ENCODE measurements around the gene HCRTR1. TPM values are rescaled to one million over a fixed set of nuclear protein-coding genes. Genes with fewer than 3 reads are reported as not detected.

The HCRTR1 gene
- total RNA-seq, 1 donor from 2014 or later: not detected

GRCh38 chr1:31600641-31601040 lies 16.8 kb upstream of the HCRTR1 start:
- Mint-ChIP-seq H3K27me3 (ENCODE audit: unreplicated experiment) (no peaks in the 10 kb centered on the region), H3K4me1 (ENCODE audit: low read depth, unreplicated experiment) (peaks cover 19% of the 10 kb centered on the region), H3K36me3 (ENCODE audit: unreplicated experiment) (no peaks in the 10 kb centered on the region), H3K27ac (ENCODE audit: unreplicated experiment) (no peak overlapping the region), H3K9me3 (ENCODE audit: unreplicated experiment) (peaks cover 2% of the 10 kb centered on the region), H3K4me3 (ENCODE audit: unreplicated experiment) (no peak overlapping the region)
- TF ChIP-seq CTCF (IDR thresholded peaks at IDR 0.05; ENCODE audit: partially characterized antibody, unreplicated experiment): no peak
- DNase-seq: no peak

- no peak for DNase-seq
- TF ChIP-seq CTCF (IDR thresholded peaks at IDR 0.05; ENCODE audit: partially characterized antibody, unreplicated experiment): no peak
- no peaks in the 10 kb centered on the region for H3K36me3 Mint-ChIP-seq (ENCODE audit: unreplicated experiment)
- peaks cover 4% of the 10 kb centered on the region for H3K4me1 Mint-ChIP-seq (ENCODE audit: low read depth, unreplicated experiment)
- H3K27me3 Mint-ChIP-seq (ENCODE audit: unreplicated experiment): no peaks in the 10 kb centered on the region
- H3K27ac Mint-ChIP-seq (ENCODE audit: unreplicated experiment): no peak overlapping the region
- no peak overlapping the region for H3K4me3 Mint-ChIP-seq (ENCODE audit: unreplicated experiment)
- H3K9me3 Mint-ChIP-seq (ENCODE audit: unreplicated experiment): no peaks in the 10 kb centered on the region
These were observed 15.4 kb upstream of the HCRTR1 start for GRCh38 chr1:31602081-31602480.

GRCh38 chr1:31605908-31606427 lies 11.5 kb upstream of the HCRTR1 start:
- no peaks in the 10 kb centered on the region for H3K36me3 Mint-ChIP-seq (ENCODE audit: unreplicated experiment)
- no peaks in the 10 kb centered on the region for H3K27me3 Mint-ChIP-seq (ENCODE audit: unreplicated experiment)
- H3K27ac Mint-ChIP-seq (ENCODE audit: unreplicated experiment): no peak overlapping the region
- no peak for DNase-seq
- no peak for TF ChIP-seq CTCF (IDR thresholded peaks at IDR 0.05; ENCODE audit: partially characterized antibody, unreplicated experiment)
- H3K9me3 Mint-ChIP-seq (ENCODE audit: unreplicated experiment): no peaks in the 10 kb centered on the region
- H3K4me3 Mint-ChIP-seq (ENCODE audit: unreplicated experiment): no peak overlapping the region
- H3K4me1 Mint-ChIP-seq (ENCODE audit: low read depth, unreplicated experiment): no peaks in the 10 kb centered on the region

DNA sequence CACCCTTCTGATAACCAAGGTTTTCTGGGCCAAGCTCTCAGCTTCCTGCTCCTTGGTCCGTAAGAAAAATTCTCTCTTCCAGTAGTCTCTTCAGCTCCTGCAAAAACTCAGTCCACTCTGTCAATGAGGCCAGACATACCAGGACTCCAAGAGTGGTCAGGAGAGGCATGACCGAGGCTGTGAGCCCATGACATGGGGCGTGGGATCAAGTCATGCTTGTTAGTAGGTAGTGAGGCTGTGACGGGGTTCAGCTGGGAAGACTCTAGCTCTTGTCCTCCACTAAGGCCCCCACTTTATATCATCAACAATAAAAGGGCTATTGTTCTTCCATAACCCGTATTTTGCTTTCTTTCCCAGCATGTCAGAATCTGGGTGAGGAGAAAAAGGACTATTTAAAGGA lies 10.1 kb upstream of the HCRTR1 start:
- no peaks in the 10 kb centered on the region for H3K4me1 Mint-ChIP-seq (ENCODE audit: low read depth, unreplicated experiment)
- DNase-seq: no peak
- no peaks in the 10 kb centered on the region for H3K9me3 Mint-ChIP-seq (ENCODE audit: unreplicated experiment)
- no peak overlapping the region for H3K27ac Mint-ChIP-seq (ENCODE audit: unreplicated experiment)
- no peak for TF ChIP-seq CTCF (IDR thresholded peaks at IDR 0.05; ENCODE audit: partially characterized antibody, unreplicated experiment)
- no peaks in the 10 kb centered on the region for H3K27me3 Mint-ChIP-seq (ENCODE audit: unreplicated experiment)
- no peak overlapping the region for H3K4me3 Mint-ChIP-seq (ENCODE audit: unreplicated experiment)
- H3K36me3 Mint-ChIP-seq (ENCODE audit: unreplicated experiment): no peaks in the 10 kb centered on the region

GRCh38 chr1:31609514-31610118 lies 7.9 kb upstream of the HCRTR1 start:
- no peaks in the 10 kb centered on the region for H3K4me1 Mint-ChIP-seq (ENCODE audit: low read depth, unreplicated experiment)
- TF ChIP-seq CTCF (IDR thresholded peaks at IDR 0.05; ENCODE audit: partially characterized antibody, unreplicated experiment): no peak
- H3K36me3 Mint-ChIP-seq (ENCODE audit: unreplicated experiment): no peaks in the 10 kb centered on the region
- DNase-seq: no peak
- H3K27ac Mint-ChIP-seq (ENCODE audit: unreplicated experiment): no peak overlapping the region
- no peak overlapping the region for H3K4me3 Mint-ChIP-seq (ENCODE audit: unreplicated experiment)
- no peaks in the 10 kb centered on the region for H3K9me3 Mint-ChIP-seq (ENCODE audit: unreplicated experiment)
- no peaks in the 10 kb centered on the region for H3K27me3 Mint-ChIP-seq (ENCODE audit: unreplicated experiment)

Data from glutamatergic neuron (in vitro differentiated cells).